Cardiac fibroblast (primary cell): Measurements from ENCODE around the gene C16orf90.
"Not testable (repeated sequence)": the region's sequence is repeated elsewhere in the genome, so short reads cannot be mapped to it uniquely, and the experiment has no call there.

Source experiments
- DNase-seq, 2 donors: peaks; one replicate each; pipeline versions ENCODE4 v3.0.0 to v3.0.0-alpha.2; 2010; ENCODE audit warnings: low read depth in 2 of 2
- H3K4me3 ChIP-seq, 2 donors: replicated peaks in 1 of 2; 1 replicate in 1 of 2; 2 replicates in 1 of 2; pipeline ENCODE4 v1.5.1; 2011; ENCODE audit warnings: low read depth in 2 of 2, low read length in 2 of 2, mild to moderate bottlenecking in 2 of 2, moderate library complexity in 1 of 2
- TF ChIP-seq, protein P1 (sequence below): IDR thresholded peaks from one replicate; pipeline ENCODE4 v1.5.1; 2011; ENCODE audit warnings: low read depth, mild to moderate bottlenecking, low read length, inconsistent platforms

C16orf90 gene

GRCh38 chr16:3534126-3534525 lies 38.8 kb upstream of the C16orf90 start:
- no peak for DNase-seq
- no peak overlapping the region for H3K4me3 ChIP-seq
- TF ChIP-seq, protein P1, sequence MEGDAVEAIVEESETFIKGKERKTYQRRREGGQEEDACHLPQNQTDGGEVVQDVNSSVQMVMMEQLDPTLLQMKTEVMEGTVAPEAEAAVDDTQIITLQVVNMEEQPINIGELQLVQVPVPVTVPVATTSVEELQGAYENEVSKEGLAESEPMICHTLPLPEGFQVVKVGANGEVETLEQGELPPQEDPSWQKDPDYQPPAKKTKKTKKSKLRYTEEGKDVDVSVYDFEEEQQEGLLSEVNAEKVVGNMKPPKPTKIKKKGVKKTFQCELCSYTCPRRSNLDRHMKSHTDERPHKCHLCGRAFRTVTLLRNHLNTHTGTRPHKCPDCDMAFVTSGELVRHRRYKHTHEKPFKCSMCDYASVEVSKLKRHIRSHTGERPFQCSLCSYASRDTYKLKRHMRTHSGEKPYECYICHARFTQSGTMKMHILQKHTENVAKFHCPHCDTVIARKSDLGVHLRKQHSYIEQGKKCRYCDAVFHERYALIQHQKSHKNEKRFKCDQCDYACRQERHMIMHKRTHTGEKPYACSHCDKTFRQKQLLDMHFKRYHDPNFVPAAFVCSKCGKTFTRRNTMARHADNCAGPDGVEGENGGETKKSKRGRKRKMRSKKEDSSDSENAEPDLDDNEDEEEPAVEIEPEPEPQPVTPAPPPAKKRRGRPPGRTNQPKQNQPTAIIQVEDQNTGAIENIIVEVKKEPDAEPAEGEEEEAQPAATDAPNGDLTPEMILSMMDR, result no peak

DNA sequence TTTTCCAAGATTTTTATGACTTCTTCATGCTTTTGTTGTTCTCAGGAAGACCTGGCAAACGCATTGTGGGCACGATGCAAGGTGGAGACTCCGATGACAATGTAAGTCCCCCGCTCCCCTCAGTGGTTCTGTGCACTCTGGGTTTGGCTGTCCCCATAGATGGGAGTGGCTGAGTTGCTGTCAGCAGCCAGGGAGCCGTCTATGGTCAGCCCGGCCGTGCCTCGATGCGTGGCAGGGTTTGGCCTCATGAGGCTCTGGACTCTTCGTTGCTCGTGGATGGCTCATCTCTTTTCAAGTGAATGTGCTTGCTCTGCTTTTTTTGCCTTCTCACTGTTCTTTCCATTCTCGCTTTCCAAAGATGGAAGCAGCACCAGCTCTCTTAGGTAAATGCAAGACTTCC lies 37.5 kb upstream of the C16orf90 start:
- TF ChIP-seq, protein P1, result no peak
- no peak for DNase-seq
- no peak overlapping the region for H3K4me3 ChIP-seq

DNA sequence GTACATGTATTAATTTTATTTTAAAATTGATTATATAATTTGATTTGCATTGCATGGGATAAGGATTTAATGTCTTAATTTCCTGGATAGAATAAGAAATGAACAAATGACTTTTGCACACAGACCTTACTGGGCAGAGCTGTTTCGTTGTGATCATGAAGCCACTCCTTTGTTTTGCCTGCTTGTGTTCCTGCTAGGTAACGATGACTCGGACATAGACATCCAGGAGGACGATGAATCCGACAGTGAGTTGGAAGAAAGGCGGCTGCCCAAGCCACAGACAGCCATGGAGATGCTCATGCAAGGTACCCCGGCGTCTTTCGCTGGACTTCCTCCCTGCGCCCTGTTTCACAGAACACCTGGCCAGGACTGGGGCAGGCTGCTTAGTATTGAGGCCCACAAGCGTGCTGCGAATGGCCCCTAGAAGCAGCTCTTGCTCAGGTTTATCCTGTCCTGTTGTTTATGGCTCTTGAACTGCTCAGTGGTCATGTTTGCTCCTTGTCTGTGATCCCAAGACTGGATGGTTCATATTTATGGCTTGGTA lies 35.2 kb upstream of the C16orf90 start:
- no peak overlapping the region for H3K4me3 ChIP-seq
- no peak for DNase-seq
- TF ChIP-seq, protein P1, result no peak

DNA sequence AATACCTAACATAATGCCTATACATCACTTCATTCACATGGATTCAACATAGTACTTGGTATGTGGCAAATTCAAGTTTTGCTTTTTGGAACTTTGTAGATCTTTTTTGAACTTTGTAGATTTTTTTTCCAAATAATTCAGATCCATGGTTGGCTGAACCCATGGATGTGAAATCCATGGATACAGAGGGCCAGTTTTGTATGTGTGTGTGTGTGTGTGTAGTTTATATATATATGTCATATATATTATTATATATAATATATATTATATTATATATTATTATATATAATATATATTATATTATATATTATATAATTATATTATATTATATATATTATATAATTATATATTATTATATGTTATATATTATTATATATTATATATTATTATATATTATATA lies 33.9 kb upstream of the C16orf90 start:
- no peak for DNase-seq
- TF ChIP-seq, protein P1, result no peak
- no peak overlapping the region for H3K4me3 ChIP-seq

DNA sequence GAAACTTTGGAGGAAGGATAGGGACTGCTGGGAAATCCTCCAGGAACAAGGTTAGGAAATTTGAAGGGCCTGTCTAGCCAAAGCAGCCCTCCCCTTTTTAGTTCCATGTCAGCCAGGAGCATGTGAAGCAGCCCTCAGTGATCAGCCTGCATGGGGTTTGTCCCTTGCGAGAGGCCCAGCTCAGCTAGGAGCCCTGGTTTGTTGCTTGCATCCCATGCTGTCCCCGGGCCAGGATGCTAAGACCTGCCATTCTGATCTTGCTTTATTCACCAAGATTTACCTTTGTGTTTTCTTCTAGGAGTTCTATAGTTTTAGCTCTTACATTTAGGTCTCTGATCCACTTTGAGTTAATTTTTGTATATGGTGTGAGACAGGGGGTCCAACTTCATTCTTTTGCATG lies 33.1 kb upstream of the C16orf90 start:
- no peak overlapping the region for H3K4me3 ChIP-seq
- no peak for DNase-seq

DNA sequence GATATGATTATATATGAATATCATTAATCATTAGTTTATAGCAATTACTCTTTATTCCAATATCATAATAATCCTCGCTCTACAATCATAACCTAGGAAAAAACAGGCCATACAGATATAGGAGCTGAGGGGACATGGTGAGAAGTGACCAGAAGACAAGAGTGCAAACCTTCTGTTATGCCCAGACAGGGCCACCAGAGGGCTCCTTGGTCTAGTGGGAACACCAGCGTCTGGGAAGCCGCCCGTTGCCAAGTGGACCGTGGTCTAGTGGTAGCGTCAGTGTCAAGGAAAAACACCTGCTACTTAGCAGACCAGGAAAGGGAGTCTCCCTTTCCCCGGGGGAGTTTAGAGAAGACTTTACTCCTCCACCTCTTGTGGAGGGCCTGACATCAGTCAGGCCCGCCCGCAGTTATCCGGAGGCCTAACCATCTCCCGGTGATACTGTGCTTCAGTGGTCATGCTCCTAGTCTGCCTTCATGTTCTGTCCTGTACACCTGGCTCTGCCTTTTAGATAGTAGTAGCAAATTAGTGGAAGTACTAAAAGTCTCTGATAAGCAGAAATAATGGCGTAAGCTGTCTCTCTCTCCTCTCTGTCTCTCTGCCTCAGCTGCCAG lies 32.0 kb upstream of the C16orf90 start:
- peak; percentile 74 to 76 for DNase-seq
- not testable (repeated sequence) for H3K4me3 ChIP-seq
- TF ChIP-seq, protein P1, result peak; percentile 60

More for the DNA sequence above, 33.1 kb upstream of the C16orf90 start:
- TF ChIP-seq, protein P1, result no peak

DNA sequence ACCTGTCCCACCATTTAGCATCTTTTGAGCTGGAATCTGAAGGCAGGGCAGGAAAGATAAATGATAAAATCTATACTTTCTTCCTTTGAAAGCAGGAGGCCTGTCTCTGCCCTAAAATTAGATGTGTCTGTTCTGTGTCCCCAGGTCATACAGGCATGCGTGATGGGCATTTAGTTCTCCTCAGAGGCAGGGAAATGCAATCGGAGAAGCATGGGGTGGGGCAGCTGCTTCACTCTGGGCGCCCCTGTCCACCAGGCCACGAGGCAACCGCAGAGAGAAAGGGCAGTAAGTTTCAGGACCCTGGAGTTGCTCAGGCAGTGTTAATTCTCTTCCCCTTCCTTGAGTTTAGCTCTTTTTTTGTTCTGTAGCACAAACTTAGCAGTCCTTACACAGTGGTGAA lies 30.7 kb upstream of the C16orf90 start:
- TF ChIP-seq, protein P1, result no peak
- DNase-seq, result no peak
- no peak overlapping the region for H3K4me3 ChIP-seq
